Liver (tissue), 3 donors: ENCODE data around the gene ARHGAP33.

Experiments
- ATF3 ChIP-seq: IDR thresholded peaks from 2 replicates; pipeline ENCODE4 v1.6.1; 2016; ENCODE audit warnings: antibody characterized with exemption
- CTCF ChIP-seq: fragments of 150-350 bp; IDR thresholded peaks from 2 replicates; pipeline ENCODE4 v1.5.1; 2017; ENCODE audit warnings: improper control_type of control experiment, low read depth, low read length; ENCODE audit not compliant: missing input control
- EGR1 ChIP-seq, 2 donors: IDR thresholded peaks; 2 replicates each; pipeline ENCODE4 v1.6.1; 2016 to 2018; ENCODE audit warnings: antibody characterized with exemption in 2 of 2, low read depth in 2 of 2
- FOXA1 ChIP-seq: IDR thresholded peaks from 2 replicates; pipeline ENCODE4 v1.6.1; 2016; ENCODE audit warnings: antibody characterized with exemption
- FOXA2 ChIP-seq: IDR thresholded peaks from 2 replicates; pipeline ENCODE4 v1.6.1; 2016; ENCODE audit warnings: antibody characterized with exemption
- GABPA ChIP-seq, 2 donors: IDR thresholded peaks in 1 of 2; conservative IDR thresholded peaks in 1 of 2; 2 replicates each; pipeline ENCODE4 v1.6.1; 2016; ENCODE audit warnings: antibody characterized with exemption in 2 of 2, mild to moderate bottlenecking in 1 of 2, moderate library complexity in 1 of 2
- HNF4G ChIP-seq: IDR thresholded peaks from 2 replicates; pipeline ENCODE4 v1.6.1; 2016; ENCODE audit warnings: antibody characterized with exemption
- MAX ChIP-seq: IDR thresholded peaks from 2 replicates; pipeline ENCODE4 v1.6.1; 2016; ENCODE audit warnings: antibody characterized with exemption
- NR2F2 ChIP-seq: IDR thresholded peaks from 2 replicates; pipeline ENCODE4 v1.6.1; 2016; ENCODE audit warnings: antibody characterized with exemption
- RAD21 ChIP-seq, 2 donors: IDR thresholded peaks; 2 replicates each; pipeline ENCODE4 v1.6.1; 2016; ENCODE audit warnings: antibody characterized with exemption in 2 of 2, mild to moderate bottlenecking in 2 of 2
- SP1 ChIP-seq: IDR thresholded peaks from 2 replicates; pipeline ENCODE4 v1.6.1; 2018; ENCODE audit warnings: antibody characterized with exemption, mild to moderate bottlenecking
- TAF1 ChIP-seq: conservative IDR thresholded peaks from 2 replicates; pipeline ENCODE4 v1.6.1; 2016; ENCODE audit warnings: antibody characterized with exemption, mild to moderate bottlenecking
- TF ChIP-seq, protein P1 (sequence below): IDR thresholded peaks from 2 replicates; pipeline ENCODE4 v1.6.1; 2016; ENCODE audit warnings: antibody characterized with exemption, mild to moderate bottlenecking
- TF ChIP-seq, protein P2 (sequence below): IDR thresholded peaks from 2 replicates; pipeline ENCODE4 v1.6.1; 2016; ENCODE audit warnings: antibody characterized with exemption
- donor health status: healthy.
- donor health status: healthy.

DNA sequence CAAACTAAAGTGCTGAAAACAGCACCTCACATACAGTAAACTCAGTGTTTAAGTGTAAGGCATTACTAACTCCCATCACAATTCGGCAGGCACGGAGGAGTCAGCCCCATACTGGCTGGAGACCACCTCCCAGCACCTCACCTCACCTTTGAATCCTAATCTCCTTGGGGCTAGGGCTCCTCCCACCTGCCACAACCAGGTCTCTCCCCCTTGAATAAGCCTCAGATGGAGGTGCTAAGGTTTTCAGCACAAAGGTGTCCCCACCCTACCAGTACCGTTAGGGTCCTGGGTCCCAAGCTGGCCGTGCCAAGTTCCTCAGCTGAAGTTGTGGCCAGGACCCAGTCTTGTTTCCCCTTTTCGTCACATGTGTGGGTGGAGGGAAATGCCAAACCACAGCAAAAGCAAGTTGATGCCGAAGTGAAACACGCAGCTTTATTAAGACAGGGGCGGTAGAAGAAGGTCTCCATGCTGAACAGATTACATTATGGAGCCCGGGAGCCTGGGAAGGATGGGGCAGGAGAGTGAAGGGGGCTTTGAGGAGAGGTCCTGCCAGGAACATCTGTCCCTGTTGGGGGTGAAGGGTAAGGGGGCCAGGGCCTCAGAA, 33.1 kb upstream of the ARHGAP33 start, which contains the start of gene IGFLR1:
- TF ChIP-seq CTCF (no peak), TAF1 (no peak), MAX (no peak), ATF3 (no peak), HNF4G (no peak), NR2F2 (no peak), FOXA2 (no peak), SP1 (no peak), FOXA1 (no peak), RAD21 (IDR thresholded peaks at IDR 0.05) (no peak), GABPA (IDR thresholded peaks at IDR 0.05 in 1 of 2, conservative IDR thresholded peaks at IDR 0.05 in 1 of 2) (no peak), EGR1 (IDR thresholded peaks at IDR 0.05; ENCODE audit: low read depth in 2 of 2) (no peak)
- TF ChIP-seq, protein P1, sequence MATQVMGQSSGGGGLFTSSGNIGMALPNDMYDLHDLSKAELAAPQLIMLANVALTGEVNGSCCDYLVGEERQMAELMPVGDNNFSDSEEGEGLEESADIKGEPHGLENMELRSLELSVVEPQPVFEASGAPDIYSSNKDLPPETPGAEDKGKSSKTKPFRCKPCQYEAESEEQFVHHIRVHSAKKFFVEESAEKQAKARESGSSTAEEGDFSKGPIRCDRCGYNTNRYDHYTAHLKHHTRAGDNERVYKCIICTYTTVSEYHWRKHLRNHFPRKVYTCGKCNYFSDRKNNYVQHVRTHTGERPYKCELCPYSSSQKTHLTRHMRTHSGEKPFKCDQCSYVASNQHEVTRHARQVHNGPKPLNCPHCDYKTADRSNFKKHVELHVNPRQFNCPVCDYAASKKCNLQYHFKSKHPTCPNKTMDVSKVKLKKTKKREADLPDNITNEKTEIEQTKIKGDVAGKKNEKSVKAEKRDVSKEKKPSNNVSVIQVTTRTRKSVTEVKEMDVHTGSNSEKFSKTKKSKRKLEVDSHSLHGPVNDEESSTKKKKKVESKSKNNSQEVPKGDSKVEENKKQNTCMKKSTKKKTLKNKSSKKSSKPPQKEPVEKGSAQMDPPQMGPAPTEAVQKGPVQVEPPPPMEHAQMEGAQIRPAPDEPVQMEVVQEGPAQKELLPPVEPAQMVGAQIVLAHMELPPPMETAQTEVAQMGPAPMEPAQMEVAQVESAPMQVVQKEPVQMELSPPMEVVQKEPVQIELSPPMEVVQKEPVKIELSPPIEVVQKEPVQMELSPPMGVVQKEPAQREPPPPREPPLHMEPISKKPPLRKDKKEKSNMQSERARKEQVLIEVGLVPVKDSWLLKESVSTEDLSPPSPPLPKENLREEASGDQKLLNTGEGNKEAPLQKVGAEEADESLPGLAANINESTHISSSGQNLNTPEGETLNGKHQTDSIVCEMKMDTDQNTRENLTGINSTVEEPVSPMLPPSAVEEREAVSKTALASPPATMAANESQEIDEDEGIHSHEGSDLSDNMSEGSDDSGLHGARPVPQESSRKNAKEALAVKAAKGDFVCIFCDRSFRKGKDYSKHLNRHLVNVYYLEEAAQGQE = no peak
- TF ChIP-seq, protein P2, sequence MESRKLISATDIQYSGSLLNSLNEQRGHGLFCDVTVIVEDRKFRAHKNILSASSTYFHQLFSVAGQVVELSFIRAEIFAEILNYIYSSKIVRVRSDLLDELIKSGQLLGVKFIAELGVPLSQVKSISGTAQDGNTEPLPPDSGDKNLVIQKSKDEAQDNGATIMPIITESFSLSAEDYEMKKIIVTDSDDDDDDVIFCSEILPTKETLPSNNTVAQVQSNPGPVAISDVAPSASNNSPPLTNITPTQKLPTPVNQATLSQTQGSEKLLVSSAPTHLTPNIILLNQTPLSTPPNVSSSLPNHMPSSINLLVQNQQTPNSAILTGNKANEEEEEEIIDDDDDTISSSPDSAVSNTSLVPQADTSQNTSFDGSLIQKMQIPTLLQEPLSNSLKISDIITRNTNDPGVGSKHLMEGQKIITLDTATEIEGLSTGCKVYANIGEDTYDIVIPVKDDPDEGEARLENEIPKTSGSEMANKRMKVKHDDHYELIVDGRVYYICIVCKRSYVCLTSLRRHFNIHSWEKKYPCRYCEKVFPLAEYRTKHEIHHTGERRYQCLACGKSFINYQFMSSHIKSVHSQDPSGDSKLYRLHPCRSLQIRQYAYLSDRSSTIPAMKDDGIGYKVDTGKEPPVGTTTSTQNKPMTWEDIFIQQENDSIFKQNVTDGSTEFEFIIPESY = no peak
